Measurements from ENCODE around the gene OTX1.
"Not testable (repeated sequence)": the region's sequence is repeated elsewhere in the genome, so short reads cannot be mapped to it uniquely, and the experiment has no call there.

OTX1 gene

DNA sequence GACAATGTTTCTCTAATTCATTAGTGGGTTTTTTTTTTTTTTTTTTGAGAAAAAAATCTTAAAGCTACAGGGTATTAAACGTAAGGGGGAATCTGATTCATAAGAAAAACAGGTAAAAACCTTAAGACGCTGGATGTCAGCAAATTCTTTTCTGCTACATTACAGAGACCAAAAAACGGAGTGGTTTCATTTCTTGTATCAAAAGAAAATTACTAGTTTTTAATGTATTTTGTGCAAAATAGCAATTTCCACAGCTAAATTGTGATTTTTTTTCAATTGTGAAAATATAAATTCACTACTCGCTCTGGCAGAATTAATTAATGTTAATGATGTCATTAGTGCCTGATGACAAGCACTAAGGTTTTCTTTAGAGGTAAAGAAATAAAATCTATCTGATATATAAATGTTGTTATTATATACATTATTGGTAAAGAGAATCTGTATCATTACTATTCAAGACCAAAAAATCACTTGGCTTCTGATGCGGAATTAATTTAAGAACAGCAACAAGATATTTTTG, 9.9 kb downstream of the OTX1 start:
- no peak for TF ChIP-seq ZFX (IDR thresholded peaks at IDR 0.05; ENCODE audit: borderline replicate concordance)
- TF ChIP-seq, protein P1, sequence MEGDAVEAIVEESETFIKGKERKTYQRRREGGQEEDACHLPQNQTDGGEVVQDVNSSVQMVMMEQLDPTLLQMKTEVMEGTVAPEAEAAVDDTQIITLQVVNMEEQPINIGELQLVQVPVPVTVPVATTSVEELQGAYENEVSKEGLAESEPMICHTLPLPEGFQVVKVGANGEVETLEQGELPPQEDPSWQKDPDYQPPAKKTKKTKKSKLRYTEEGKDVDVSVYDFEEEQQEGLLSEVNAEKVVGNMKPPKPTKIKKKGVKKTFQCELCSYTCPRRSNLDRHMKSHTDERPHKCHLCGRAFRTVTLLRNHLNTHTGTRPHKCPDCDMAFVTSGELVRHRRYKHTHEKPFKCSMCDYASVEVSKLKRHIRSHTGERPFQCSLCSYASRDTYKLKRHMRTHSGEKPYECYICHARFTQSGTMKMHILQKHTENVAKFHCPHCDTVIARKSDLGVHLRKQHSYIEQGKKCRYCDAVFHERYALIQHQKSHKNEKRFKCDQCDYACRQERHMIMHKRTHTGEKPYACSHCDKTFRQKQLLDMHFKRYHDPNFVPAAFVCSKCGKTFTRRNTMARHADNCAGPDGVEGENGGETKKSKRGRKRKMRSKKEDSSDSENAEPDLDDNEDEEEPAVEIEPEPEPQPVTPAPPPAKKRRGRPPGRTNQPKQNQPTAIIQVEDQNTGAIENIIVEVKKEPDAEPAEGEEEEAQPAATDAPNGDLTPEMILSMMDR (IDR thresholded peaks at IDR 0.05) = no peak
- H3K27ac ChIP-seq = no peak overlapping the region

DNA sequence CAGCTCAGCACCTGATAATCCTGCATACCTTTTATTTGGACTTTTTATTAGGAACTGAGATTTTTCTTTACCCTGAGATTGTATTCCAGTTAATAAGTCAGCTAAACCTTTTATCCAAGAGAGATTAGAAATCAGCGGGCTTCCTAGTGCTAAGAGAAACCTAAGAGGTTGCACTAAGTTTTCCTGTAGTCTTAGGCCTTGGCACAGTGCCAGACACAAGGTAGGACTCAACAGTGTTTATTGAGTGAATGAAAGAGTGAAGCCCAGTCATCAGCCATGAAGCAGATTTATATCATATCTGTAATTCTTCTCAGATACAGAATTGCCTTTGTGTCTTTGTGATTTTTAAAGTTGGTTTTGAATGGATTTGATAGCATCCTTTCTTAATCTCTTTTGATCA, 13.6 kb downstream of the OTX1 start:
- no peak overlapping the region for H3K27ac ChIP-seq
- no peak for TF ChIP-seq ZFX (IDR thresholded peaks at IDR 0.05; ENCODE audit: borderline replicate concordance)
- TF ChIP-seq, protein P1 (IDR thresholded peaks at IDR 0.05) = no peak

DNA sequence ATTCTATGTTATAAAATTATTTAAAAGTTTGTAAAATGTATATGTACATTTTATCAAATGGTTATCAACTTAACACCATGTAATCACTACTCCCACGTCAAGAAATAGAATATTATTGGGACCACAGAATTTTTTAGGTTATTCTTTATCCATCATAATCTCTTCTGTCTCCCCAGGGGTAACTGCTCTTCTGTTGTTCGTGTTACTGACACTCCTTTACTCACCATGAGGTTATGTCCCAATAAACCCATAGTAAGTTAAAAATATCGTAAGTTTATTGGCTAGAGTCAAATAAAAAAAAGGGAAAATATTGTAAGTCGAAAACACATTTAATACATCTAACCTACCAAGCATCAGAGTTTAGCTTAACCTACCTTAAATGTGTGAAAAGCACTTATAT, 14.0 kb downstream of the OTX1 start:
- H3K27ac ChIP-seq = no peak overlapping the region
- TF ChIP-seq, protein P1 (IDR thresholded peaks at IDR 0.05) = no peak
- no peak for TF ChIP-seq ZFX (IDR thresholded peaks at IDR 0.05; ENCODE audit: borderline replicate concordance)

DNA sequence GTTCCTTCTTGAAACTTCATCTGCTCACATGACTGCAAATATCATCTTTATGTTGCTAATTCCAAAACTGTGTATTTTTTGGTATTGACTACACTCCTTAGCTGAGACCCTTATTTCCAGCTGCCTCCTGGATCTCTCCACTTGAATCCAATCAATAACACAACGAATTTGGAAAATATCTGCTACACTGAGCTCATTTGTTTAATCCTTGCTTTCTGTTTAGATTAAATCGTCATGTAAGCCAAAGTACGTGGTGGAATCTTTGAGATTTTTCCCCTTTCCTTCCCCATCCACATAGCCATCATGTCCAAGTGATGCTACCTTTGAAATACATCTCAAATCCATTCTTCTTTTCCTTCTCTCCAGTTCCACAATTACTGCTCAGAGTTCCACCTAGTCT, 15.6 kb downstream of the OTX1 start:
- no peak overlapping the region for H3K27ac ChIP-seq
- TF ChIP-seq, protein P1 (IDR thresholded peaks at IDR 0.05) = no peak
- no peak for TF ChIP-seq ZFX (IDR thresholded peaks at IDR 0.05; ENCODE audit: borderline replicate concordance)

DNA sequence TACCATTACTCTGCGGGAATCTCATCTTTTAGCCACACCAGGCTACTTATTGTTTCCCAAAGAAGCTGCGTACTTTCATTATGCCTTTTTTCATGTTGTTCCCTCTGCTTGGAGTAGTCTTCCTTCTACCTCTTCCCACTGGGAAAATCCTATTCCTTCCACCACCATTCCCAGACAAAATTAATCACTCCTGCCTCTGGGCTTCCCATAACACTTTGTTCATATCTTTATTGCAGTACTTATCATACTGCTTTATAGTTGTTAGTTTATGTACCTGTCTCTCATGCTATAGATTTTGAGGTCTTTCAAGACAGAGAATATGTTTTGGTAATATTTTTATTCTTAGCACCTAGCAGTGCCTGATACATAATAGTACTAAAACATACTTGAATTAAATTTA, 16.2 kb downstream of the OTX1 start:
- no peak overlapping the region for H3K27ac ChIP-seq
- no peak for TF ChIP-seq ZFX (IDR thresholded peaks at IDR 0.05; ENCODE audit: borderline replicate concordance)
- TF ChIP-seq, protein P1 (IDR thresholded peaks at IDR 0.05) = no peak

DNA sequence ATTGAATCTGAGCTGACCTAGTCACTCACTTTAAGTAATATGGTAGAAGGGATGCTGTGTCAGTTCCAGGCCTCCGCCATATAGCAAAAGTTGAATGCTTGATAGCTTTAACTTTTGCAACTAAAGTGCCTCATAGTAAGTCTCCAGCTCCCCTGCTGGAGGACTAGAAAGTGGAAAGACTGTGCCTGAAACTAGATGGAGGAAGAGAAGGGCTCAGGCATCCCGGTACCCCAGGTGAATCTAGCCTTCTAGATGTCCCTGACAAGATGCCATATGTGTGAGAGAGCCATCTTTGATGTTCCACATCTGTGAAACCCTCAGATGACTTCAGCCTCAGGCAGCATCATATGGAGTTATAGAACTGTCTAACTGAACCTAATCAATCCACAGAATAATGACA, 21.0 kb downstream of the OTX1 start:
- no peak overlapping the region for H3K27ac ChIP-seq
- TF ChIP-seq, protein P1 (IDR thresholded peaks at IDR 0.05) = no peak
- TF ChIP-seq ZFX (IDR thresholded peaks at IDR 0.05; ENCODE audit: borderline replicate concordance) = no peak

DNA sequence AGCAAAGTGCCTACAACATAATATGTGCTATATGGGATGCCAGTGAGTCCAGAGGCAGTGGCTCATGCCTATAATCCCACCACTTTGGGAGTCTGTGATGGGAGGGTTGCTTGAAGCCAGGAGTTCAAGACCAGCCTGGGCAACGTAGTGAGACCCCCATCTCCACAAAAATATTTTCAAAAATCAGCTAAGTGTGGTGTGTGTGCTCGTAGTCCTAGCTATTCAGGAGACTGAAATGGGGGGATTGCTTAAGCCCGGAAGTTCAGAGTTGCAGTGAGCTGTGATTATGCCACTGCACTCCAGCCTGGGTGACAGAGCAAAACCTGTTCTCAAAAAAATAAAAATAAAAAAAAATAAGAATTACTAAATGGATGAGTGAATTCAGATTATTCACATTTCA, 23.4 kb downstream of the OTX1 start:
- H3K27ac ChIP-seq = no peak overlapping the region
- TF ChIP-seq, protein P1 (IDR thresholded peaks at IDR 0.05) = no peak
- no peak for TF ChIP-seq ZFX (IDR thresholded peaks at IDR 0.05; ENCODE audit: borderline replicate concordance)

DNA sequence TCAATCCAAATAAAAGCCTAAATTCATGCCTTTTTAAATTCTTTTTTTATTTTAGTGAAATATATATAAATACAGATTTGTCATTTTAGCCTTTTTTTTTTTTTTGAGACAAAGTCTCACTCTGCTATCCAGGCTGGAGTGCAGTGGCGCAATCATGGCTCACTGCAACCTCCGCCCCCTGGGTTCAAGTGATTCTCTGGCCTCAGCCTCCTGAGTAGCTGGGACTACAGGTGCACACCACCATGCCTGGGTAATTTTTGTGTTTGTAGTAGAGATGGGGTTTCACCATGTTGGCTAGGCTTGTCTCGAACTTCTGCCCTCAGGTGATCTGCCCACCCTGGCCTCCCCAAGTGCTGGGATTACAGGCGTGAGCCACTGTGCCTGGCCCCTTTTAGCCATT, 23.8 kb downstream of the OTX1 start:
- H3K27ac ChIP-seq = not testable (repeated sequence)
